Smooth muscle cell (in vitro differentiated cells): ENCODE measurements around the gene ENO2. TPM values are rescaled to one million over a fixed set of nuclear protein-coding genes. Genes with fewer than 3 reads are reported as not detected.
A peak's percentile ranks its signal among the peaks of the same experiment; 100 is the strongest.

ENCODE experiments used
- DNase-seq: peaks from one replicate; lab custom pipeline; 2025; ENCODE audit not compliant: unreplicated experiment; lab: John Stamatoyannopoulos, UW
- H2AFZ ChIP-seq: fragments of 200-600 bp; sonication (generic); 2 replicates; pipeline ENCODE4 v1.6.0; 2016; ENCODE audit warnings: antibody characterized with exemption, low read depth, mild to moderate bottlenecking
- H3F3A ChIP-seq: fragments of 200-600 bp; sonication (generic); 2 replicates; pipeline ENCODE4 v1.6.0; 2017; ENCODE audit warnings: antibody characterized with exemption, low read depth
- H3K27ac ChIP-seq: fragments of 200-600 bp; sonication (generic); 2 replicates; pipeline ENCODE4 v1.5.1; 2016; ENCODE audit warnings: low read depth, mild to moderate bottlenecking
- H3K27me3 ChIP-seq: fragments of 200-600 bp; sonication (generic); 2 replicates; pipeline ENCODE4 v1.6.1; 2016; ENCODE audit warnings: low read depth, mild to moderate bottlenecking
- H3K36me3 ChIP-seq: fragments of 200-600 bp; sonication (generic); 2 replicates; pipeline ENCODE4 v1.5.1; 2016; ENCODE audit warnings: low read depth
- H3K4me1 ChIP-seq: fragments of 200-600 bp; sonication (generic); 2 replicates; pipeline ENCODE4 v1.5.1; 2016; ENCODE audit warnings: low read depth
- H3K4me2 ChIP-seq: fragments of 200-600 bp; sonication (generic); 2 replicates; pipeline ENCODE4 v1.6.0; 2016; ENCODE audit warnings: mild to moderate bottlenecking
- H3K4me3 ChIP-seq: fragments of 200-600 bp; sonication (generic); 2 replicates; pipeline ENCODE4 v1.5.1; 2016; ENCODE audit warnings: mild to moderate bottlenecking
- H3K79me2 ChIP-seq: fragments of 200-600 bp; sonication (generic); 2 replicates; pipeline ENCODE4 v1.6.0; 2016; ENCODE audit warnings: low read depth, mild to moderate bottlenecking
- H3K9ac ChIP-seq: fragments of 200-600 bp; sonication (generic); 2 replicates; pipeline ENCODE4 v1.6.0; 2016; ENCODE audit warnings: low read depth
- H3K9me3 ChIP-seq: fragments of 200-600 bp; sonication (generic); replicated peaks from 2 replicates; pipeline ENCODE4 v1.5.1; 2016; ENCODE audit warnings: low read depth
- H4K20me1 ChIP-seq: fragments of 200-600 bp; sonication (generic); 2 replicates; pipeline ENCODE4 v1.6.0; 2016; ENCODE audit warnings: low read depth
- WGBS: methylation state at CpG from one replicate; pipeline ENCODE4 v1.1.7; 2016; ENCODE audit warnings: low lambda C conversion rate; 5-methylcytosine and 5-hydroxymethylcytosine counted together
- polyA plus RNA-seq: library from polyadenylated mRNA; unstranded; fragments of >200 nt; fragmentation: Nextera tagmentation; extraction: Ambion mirVana; gene quantifications from 2 replicates; pipeline ENCODE4 v1.2.1, GENCODE V29; 2016
- total RNA-seq: library from RNA; depleted of rRNA; stranded (reverse); fragments of >200 nt; gene quantifications from 2 replicates; pipeline ENCODE4 v1.2.3, GENCODE V29; 2014
- TF ChIP-seq, protein P1 (sequence below): fragments of 200-600 bp; sonication (generic); IDR thresholded peaks from 2 replicates; pipeline ENCODE4 v1.5.1; 2017; ENCODE audit warnings: borderline replicate concordance, mild to moderate bottlenecking, antibody characterized with exemption; ENCODE audit not compliant: insufficient read depth, poor library complexity, severe bottlenecking

ENO2 gene
- total and polyA plus RNA-seq, 2 experiments from 2014 or later = 52.5 to 105 TPM

DNA sequence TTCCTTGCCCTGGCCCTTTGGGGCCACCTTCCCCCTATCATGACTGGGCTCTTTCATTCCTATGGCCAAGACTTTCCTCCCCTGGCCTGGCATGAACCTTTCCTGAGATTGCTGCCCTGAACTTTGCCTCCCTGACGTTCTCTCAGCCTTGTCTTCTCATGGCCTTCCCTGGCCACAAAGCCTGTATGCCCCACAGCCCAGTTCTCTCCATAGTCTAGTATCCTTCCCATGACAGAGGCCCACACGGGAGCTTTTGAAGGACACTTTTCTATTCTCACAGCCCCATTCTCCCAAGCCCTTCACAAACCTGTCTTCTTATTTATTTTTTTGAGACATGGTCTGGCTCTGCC is 24.8 kb downstream of the ENO2 start:
- H3K27ac ChIP-seq = no peak overlapping the region
- 98% methylated on average over 2 of the region's 2 CpGs for WGBS
- H3K79me2 ChIP-seq = peaks cover 4% of the 10 kb centered on the region
- no peaks in the 10 kb centered on the region for H3K27me3 ChIP-seq
- TF ChIP-seq, protein P1, sequence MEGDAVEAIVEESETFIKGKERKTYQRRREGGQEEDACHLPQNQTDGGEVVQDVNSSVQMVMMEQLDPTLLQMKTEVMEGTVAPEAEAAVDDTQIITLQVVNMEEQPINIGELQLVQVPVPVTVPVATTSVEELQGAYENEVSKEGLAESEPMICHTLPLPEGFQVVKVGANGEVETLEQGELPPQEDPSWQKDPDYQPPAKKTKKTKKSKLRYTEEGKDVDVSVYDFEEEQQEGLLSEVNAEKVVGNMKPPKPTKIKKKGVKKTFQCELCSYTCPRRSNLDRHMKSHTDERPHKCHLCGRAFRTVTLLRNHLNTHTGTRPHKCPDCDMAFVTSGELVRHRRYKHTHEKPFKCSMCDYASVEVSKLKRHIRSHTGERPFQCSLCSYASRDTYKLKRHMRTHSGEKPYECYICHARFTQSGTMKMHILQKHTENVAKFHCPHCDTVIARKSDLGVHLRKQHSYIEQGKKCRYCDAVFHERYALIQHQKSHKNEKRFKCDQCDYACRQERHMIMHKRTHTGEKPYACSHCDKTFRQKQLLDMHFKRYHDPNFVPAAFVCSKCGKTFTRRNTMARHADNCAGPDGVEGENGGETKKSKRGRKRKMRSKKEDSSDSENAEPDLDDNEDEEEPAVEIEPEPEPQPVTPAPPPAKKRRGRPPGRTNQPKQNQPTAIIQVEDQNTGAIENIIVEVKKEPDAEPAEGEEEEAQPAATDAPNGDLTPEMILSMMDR = no peak
- no peak overlapping the region for H3K4me2 ChIP-seq
- no peaks in the 10 kb centered on the region for H3K36me3 ChIP-seq
- H3K4me1 ChIP-seq = peaks cover 15% of the 10 kb centered on the region
- H2AFZ ChIP-seq = no peak overlapping the region
- no peak overlapping the region for H3K4me3 ChIP-seq
- H3K9ac ChIP-seq = no peak overlapping the region
- no peaks in the 10 kb centered on the region for H3K9me3 ChIP-seq
- H3F3A ChIP-seq = peaks cover 36% of the 10 kb centered on the region
- DNase-seq = no peak
- peaks cover 4% of the 10 kb centered on the region for H4K20me1 ChIP-seq

DNA sequence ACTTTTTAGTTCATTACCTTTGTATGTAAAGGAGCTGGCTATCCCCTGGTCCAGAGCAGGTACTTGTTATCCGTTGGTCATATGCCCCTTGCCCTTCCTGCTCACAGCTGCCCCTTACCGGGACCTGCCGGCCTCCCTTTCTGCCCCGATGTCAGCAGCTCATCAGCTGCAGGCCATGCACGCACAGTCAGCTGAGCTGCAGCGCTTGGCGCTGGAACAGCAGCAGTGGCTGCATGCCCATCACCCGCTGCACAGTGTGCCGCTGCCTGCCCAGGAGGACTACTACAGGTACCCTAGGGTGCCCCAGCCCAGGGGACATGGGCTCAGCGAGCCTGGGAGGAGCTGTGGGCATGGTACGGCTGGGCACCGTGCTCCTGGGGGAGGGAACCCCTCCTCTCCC is 26.9 kb downstream of the ENO2 start:
- DNase-seq = no peak
- TF ChIP-seq, protein P1 = no peak
- Histone ChIP-seq H3K9me3 (no peaks in the 10 kb centered on the region), H3K27ac (peak overlapping the region; percentile 6), H3F3A (peaks cover 21% of the 10 kb centered on the region), H4K20me1 (peaks cover 6% of the 10 kb centered on the region), H3K4me1 (peaks cover 21% of the 10 kb centered on the region), H3K27me3 (no peaks in the 10 kb centered on the region), H3K79me2 (no peaks in the 10 kb centered on the region), H3K4me2 (no peak overlapping the region), H3K4me3 (no peak overlapping the region), H3K9ac (no peak overlapping the region), H3K36me3 (no peaks in the 10 kb centered on the region), H2AFZ (no peak overlapping the region)
- WGBS = 94% methylated on average over 12 of the region's 12 CpGs

DNA sequence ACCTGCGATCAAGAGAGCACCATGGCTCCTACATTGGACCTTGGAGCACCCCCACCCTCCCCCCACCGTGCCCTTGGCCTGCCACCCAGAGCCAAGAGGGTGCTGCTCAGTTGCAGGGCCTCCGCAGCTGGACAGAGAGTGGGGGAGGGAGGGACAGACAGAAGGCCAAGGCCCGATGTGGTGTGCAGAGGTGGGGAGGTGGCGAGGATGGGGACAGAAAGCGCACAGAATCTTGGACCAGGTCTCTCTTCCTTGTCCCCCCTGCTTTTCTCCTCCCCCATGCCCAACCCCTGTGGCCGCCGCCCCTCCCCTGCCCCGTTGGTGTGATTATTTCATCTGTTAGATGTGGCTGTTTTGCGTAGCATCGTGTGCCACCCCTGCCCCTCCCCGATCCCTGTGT is 27.4 kb downstream of the ENO2 start:
- no peaks in the 10 kb centered on the region for H3K79me2 ChIP-seq
- peaks cover 21% of the 10 kb centered on the region for H3K4me1 ChIP-seq
- WGBS = 97% methylated on average over 6 of the region's 12 CpGs
- no peak overlapping the region for H3K4me3 ChIP-seq
- H3K27ac ChIP-seq = peak overlapping the region; percentile 98
- no peak overlapping the region for H2AFZ ChIP-seq
- no peak overlapping the region for H3K9ac ChIP-seq
- DNase-seq = no peak
- no peaks in the 10 kb centered on the region for H3K36me3 ChIP-seq
- peaks cover 6% of the 10 kb centered on the region for H4K20me1 ChIP-seq
- no peak overlapping the region for H3K4me2 ChIP-seq
- TF ChIP-seq, protein P1 = no peak
- H3K9me3 ChIP-seq = no peaks in the 10 kb centered on the region
- no peaks in the 10 kb centered on the region for H3K27me3 ChIP-seq
- H3F3A ChIP-seq = peaks cover 18% of the 10 kb centered on the region

DNA sequence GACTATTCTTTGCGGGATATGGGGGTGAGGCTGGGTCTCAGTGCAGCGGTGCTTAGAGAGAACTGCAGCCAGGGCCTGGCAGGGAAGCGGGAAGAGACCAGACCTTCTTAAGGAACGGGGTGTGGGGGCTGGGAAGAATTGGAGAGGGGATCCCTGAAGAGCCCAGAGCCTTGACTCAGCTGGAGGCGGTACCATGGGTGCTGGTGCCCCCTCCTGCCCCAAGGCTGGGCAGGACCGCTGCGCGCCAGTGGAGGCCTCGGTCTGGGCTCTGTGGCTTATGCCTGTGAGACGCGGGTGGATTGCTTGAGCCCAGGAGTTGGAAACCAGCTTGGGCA is 27.9 kb downstream of the ENO2 start:
- Histone ChIP-seq H4K20me1 (peaks cover 6% of the 10 kb centered on the region), H3F3A (peaks cover 16% of the 10 kb centered on the region), H3K27ac (peak overlapping the region; percentile 98), H2AFZ (no peak overlapping the region), H3K36me3 (no peaks in the 10 kb centered on the region), H3K9ac (no peak overlapping the region), H3K4me3 (no peak overlapping the region), H3K9me3 (no peaks in the 10 kb centered on the region), H3K79me2 (no peaks in the 10 kb centered on the region), H3K4me1 (peaks cover 18% of the 10 kb centered on the region), H3K27me3 (no peaks in the 10 kb centered on the region), H3K4me2 (no peak overlapping the region)
- 94% methylated on average over 11 of the region's 11 CpGs for WGBS
- TF ChIP-seq, protein P1 = no peak
- DNase-seq = no peak
